ENCODE data around the gene NCOR1.
"Not testable (repeated sequence)": the region's sequence is repeated elsewhere in the genome, so short reads cannot be mapped to it uniquely, and the experiment has no call there.

Gene NCOR1

DNA sequence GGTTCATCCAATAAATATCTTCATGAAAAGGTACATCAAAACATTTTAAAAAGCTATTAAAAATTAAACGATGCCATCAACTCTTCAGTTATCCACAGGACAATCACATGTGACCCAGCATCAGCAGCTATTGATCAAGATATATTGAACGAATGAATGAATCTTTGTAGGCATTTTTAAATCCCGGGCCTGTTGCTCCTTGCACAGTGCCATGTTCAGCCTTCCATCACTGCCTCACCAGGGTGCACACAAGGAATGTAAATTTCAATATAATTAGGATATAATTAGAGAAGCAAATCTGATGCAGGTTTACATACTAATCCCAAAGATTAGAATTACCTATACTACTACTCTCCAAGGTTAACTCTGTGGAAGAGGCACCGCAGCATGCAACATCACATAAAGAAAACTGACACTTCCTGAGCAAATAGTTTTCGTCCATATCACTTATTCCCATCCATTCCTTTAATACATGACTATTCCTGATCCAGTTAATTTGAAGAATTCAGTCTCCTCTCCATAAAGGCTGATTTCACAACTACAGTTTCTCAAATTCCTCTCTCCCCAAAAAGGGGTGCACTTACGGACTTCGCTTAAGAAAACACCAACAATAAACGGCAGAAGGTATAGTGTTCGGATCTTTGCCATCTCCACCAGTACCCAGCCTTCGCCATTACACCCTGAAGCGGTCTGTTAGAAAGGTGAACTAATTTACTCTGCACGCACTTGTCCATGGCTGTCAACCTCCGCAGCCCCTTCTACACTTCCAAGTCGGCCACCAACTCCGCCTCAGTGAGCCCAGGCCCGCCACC, 938 bp downstream of the NCOR1 start:
- DNase-seq, result no peak

DNA sequence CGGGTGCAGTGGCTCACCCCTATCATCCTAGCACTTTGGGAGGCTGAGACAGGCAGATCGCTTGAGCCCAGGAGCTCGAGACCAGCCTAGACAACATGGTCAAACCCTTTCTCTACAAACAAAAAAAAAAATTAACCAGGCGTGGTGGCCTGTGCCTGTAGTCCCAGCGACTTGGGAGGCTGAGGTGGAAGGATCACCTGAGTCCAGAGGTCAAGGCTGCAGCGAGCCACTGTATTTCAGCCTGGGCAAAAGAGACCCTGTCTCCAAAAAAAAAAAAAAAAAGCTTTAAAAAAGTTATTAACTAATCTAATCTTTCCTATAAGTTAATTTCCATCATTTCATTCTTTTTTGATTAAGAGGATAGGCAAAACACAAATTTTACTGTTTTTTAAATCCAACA, 2.5 kb downstream of the NCOR1 start:
- DNase-seq, result no peak

- DNase-seq, result no peak
These were observed 3.7 kb downstream of the NCOR1 start for GRCh38 chr17:16211590-16211989.

GRCh38 chr17:16204763-16205162, 10.6 kb downstream of the NCOR1 start:
- DNase-seq, result not testable (repeated sequence)

GRCh38 chr17:16202554-16203500, 12.5 kb downstream of the NCOR1 start:
- not testable (repeated sequence) for DNase-seq

DNA sequence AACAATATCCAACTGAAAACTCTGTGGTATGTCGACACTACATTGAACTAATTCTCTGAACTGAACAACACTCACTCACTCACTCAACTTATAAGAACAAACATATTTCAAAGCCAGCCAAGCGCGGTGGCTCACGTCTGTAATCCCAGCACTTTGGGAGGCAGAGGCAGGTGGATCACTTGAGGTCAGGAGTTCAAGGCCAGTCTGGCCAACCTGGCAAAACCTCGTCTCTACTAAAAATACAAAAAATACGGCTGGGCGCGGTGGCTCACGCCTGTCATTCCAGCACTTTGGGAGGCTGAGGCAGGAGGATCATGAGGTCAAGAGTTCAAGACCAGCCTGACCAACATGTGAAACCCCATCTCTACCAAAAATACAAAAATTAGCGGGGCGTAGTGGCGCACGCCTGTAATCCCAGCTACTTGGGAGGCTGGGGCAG, 13.6 kb downstream of the NCOR1 start:
- not testable (repeated sequence) for DNase-seq

- DNase-seq, result no peak
These were observed 16.2 kb downstream of the NCOR1 start for GRCh38 chr17:16199093-16199492.

DNA sequence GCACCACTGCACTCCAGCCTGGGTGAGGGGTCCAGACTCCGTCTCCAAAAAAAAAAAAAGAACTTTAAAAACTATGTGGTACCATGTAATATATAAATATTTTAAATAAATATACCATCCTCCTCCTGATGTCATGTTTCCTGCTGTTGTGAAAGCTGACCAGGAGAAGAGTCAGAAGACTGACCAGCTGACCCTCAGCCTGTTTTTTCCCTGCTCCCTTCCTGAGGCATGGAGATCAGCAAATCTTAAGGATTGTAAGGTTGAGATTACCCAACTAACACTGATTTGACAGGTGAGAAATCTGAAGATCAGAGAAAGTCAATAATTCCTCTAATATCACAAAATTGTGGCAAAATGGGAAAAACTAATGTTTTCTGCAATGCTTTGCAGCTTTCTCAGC, 18.1 kb downstream of the NCOR1 start:
- no peak for DNase-seq

DNA sequence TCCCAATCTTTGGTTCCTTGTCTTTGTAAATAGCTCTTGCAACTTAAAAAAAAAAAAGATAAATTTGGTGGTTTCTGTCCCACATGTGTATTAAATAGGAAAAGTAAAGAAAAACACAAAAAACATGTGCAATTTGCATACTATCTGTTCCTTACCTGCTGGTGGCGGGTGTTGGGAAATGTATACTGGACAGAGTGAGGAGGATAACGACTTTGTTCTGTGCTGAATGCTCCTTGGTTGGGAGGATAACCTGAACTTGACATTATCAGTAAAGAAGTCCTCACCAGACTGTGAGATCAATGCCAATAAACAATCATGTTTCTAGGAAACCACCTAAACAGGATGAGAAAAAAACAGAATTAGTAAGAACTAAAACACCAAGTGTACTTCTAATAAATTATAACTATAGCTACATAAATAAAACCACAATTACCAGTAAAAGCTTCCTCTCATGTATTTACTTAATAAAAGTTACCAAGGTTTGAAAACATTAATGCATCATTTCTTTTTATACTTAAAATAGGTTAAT, 21.0 kb downstream of the NCOR1 start:
- DNase-seq, result not testable (repeated sequence)

GRCh38 chr17:16191604-16192003, 23.7 kb downstream of the NCOR1 start:
- no peak for DNase-seq

DNA sequence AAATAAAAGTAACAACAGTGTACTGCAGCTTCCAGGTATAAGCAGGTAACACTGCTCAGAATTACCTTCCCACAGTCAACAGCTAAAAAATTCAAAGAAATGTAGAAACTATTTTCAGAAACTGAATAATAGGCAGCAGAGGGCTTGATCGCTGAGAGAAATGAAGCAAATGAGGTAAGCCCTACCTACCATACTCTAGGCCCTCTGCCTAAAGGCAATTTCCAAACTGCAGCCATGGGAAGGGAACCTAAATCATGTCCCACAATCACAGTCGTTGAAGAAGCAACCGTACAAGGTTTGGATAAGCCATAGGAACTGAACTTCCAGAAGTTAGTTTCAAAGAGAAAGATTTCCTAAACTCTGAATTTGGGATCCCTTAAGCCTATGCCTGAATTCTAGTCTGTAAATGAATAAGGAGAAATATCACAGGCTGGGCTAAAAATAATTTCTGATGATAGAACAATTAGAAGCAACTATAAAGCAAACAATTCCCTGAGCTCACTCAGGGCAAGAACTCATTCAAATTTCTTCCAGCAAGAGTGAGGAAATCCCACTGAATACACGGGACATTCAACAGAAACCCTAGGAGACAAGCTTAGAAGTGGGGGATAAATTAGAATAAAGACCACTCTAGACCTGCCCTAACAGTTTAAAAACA, 24.5 kb downstream of the NCOR1 start:
- no peak for DNase-seq

DNA sequence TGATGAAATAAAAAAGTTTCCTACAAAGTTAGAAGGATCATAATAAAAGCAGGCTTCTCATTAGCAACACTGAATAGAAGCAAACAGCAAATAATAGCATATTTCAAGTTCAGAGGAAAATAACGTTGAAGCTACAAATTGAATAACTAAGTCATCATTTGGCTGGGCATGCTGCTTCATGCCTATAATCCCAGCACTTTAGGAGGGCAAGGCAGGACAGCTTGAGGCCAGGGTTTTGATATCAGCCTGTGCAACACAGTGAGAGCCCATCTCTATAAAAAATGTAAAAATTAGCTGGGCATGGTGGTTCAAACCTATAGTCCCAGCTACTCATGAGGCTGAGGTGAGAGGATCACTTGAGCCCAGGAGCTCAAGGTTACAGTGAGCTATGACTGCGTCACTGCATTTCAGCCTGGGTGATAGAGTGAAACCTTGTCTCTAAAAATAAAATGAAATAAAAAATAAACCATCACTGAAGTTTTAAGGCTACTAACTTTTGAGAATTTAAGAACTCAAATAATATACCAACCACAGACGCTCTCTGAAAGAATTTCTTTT, 25.5 kb downstream of the NCOR1 start:
- DNase-seq, result no peak

DNA sequence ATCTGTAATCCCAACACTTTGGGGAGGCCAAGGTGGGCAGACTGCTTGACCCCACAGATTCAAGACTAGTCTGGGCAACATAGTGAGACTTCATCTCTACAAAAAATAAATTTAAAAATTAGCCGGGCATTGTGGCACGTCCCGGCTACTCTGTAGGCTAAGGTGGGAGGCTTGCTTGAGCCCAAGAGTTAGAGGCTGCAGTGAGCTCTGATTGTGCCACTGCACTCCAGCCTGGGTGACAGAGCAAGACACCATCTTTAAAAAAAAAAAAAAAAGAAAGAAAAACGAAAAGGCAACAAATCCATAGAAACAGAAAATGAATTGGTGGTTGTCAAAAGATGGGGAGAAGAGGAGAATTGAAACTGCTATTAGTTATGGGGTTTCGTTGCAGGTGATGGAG, 27.7 kb downstream of the NCOR1 start:
- no peak for DNase-seq

DNA sequence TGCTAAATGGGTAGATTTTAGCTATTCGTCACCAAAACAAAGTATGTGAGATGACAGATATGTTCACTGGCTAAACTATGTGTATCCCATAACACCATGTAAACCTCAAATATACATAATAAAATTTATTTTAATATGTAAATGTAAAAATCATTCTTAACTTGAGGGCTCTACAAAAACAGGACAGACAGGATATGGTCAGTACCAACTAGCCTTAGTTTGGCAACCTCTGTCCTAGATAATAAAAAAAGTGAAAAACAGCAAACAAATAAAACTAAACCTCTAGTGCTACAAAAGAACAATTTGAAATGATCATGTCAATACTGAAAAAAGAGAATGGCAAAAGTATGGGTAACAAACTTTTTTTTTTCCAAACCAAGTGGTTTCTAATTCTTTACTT, 33.8 kb downstream of the NCOR1 start:
- no peak for DNase-seq

GRCh38 chr17:16178836-16179235, 36.5 kb downstream of the NCOR1 start:
- no peak for DNase-seq

- no peak for DNase-seq
These were observed 43.7 kb downstream of the NCOR1 start for GRCh38 chr17:16171613-16172012.

DNA sequence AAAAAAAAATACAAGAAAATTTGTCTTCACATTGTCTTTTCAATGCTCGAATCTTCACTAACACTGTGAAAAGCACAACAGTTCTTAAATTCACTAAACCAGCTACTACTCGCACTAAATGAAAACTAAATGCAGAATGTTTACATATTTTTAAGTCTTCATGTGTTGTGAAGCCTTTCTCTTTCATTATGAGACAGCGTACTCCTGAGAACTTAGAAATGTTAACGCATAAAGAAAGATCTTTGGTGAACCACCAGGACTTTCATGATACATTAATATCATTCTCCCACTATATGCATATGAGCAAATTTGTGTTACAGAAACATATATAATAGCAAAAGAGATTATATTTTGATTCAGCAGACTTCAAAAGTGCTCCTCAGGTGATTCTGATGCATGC, 48.6 kb downstream of the NCOR1 start:
- not testable (repeated sequence) for DNase-seq

DNA sequence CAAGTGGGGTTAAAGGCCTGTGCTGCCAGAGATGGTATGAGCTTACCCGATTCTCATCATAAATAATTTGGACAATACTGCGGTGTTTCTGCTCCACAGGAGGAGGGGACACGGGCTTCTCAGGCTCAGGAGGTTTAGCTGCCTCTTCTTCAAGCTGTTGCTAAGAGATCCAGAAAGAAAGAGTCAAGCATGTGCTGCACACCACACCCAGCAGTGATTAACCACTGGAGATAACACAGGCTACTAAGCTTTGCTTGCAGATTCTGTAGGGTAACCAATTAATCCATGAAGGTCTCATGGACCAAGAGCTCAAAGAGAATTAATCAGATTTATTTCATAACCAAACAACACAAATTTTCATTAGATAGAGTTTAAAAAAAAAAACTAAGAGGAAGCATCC, 56.6 kb downstream of the NCOR1 start:
- DNase-seq, result no peak

- no peak for DNase-seq
These were observed 59.8 kb downstream of the NCOR1 start for GRCh38 chr17:16155536-16155935.

DNA sequence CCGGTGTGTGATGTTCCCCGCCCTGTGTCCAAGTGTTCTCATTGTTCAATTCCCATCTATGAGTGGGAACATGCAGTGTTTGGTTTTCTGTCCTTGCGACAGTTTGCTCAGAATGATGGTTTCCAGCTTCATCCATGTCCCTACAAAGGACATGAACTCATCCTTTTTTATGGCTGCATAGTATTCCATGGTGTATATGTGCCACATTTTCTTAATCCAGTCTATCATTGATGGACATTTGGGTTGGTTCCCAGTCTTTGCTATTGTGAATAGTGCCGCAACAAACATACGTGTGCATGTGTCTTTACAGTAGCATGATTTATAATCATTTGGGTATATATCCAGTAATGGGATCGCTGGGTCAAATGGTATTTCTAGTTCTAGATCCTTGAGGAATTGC, 63.0 kb downstream of the NCOR1 start:
- not testable (repeated sequence) for DNase-seq

GRCh38 chr17:16150251-16150856, 65.0 kb downstream of the NCOR1 start:
- DNase-seq, result no peak

DNA sequence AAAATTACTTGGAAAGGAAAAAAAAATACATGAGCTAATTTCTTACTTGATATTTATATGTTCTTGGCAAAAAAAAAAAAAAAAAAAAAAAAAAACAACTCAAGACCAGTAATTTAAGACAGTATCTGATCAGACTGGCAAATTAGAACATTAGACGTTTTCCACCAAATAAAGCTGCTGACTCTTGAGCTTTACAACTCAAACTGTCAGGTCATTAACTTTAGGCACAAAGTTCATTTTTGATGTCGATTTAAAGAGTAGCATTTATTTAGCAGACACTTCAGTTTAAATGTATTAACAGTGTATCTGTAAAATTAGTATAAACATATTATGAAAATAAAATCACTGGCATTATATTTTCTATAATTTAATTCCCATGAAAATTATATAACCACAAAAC, 66.7 kb downstream of the NCOR1 start:
- no peak for DNase-seq

Measured in activated CD4-positive, alpha-beta T cell treated with anti-CD3 and anti-CD28 coated beads, Interleukin-2, amount 50 U/mL, for 1 hour (primary cell).